Fibroblast of the aortic adventitia (primary cell): ENCODE measurements around the gene STMP1. TPM values are rescaled to one million over a fixed set of nuclear protein-coding genes. Genes with fewer than 3 reads are reported as not detected.

Source experiments
- DNase-seq: peaks from one replicate; pipeline ENCODE4 v3.0.0-alpha.2; 2010; ENCODE audit warnings: low read depth
- H3K4me3 ChIP-seq: 2 replicates; pipeline ENCODE4 v1.5.1; 2011; ENCODE audit warnings: low read depth, mild to moderate bottlenecking, control low read depth, low read length, moderate library complexity
- small RNA-seq: library from RNA; depleted of rRNA; stranded (forward); fragments of <200 nt; gene quantifications from one replicate; pipeline ENCODE3, GENCODE V24; 2012
- total RNA-seq: library from RNA; depleted of rRNA; stranded (reverse); fragments of >200 nt; gene quantifications from 2 replicates; pipeline ENCODE4 v1.2.3, GENCODE V29; 2012; ENCODE audit warnings: low replicate concordance
- TF ChIP-seq, protein P1 (sequence below): IDR thresholded peaks from 2 replicates; pipeline ENCODE4 v1.5.1; 2011; ENCODE audit warnings: mild to moderate bottlenecking, low read length, control low read depth, inconsistent platforms; ENCODE audit not compliant: insufficient read depth

STMP1 gene
- total RNA-seq, 1 donor: 29.8 TPM

GRCh38 chr7:135717693-135718092 is 55.4 kb downstream of the STMP1 start:
- no peak for DNase-seq
- TF ChIP-seq, protein P1, sequence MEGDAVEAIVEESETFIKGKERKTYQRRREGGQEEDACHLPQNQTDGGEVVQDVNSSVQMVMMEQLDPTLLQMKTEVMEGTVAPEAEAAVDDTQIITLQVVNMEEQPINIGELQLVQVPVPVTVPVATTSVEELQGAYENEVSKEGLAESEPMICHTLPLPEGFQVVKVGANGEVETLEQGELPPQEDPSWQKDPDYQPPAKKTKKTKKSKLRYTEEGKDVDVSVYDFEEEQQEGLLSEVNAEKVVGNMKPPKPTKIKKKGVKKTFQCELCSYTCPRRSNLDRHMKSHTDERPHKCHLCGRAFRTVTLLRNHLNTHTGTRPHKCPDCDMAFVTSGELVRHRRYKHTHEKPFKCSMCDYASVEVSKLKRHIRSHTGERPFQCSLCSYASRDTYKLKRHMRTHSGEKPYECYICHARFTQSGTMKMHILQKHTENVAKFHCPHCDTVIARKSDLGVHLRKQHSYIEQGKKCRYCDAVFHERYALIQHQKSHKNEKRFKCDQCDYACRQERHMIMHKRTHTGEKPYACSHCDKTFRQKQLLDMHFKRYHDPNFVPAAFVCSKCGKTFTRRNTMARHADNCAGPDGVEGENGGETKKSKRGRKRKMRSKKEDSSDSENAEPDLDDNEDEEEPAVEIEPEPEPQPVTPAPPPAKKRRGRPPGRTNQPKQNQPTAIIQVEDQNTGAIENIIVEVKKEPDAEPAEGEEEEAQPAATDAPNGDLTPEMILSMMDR: no peak

GRCh38 chr7:135718219-135718618 is 55.9 kb downstream of the STMP1 start:
- TF ChIP-seq, protein P1: no peak
- H3K4me3 ChIP-seq: no peak overlapping the region
- no peak for DNase-seq

More at GRCh38 chr7:135717693-135718092, 55.4 kb downstream of the STMP1 start:
- H3K4me3 ChIP-seq: no peak overlapping the region

- TF ChIP-seq, protein P1: no peak
- DNase-seq: no peak
- H3K4me3 ChIP-seq: no peak overlapping the region
Measured at GRCh38 chr7:135718794-135719437, 56.6 kb downstream of the STMP1 start.

- TF ChIP-seq, protein P1: no peak
Measured at GRCh38 chr7:135719688-135720087, 57.4 kb downstream of the STMP1 start.

GRCh38 chr7:135721198-135721820 is 59.0 kb downstream of the STMP1 start:
- TF ChIP-seq, protein P1: no peak
- no peak for DNase-seq
- H3K4me3 ChIP-seq: no peak overlapping the region

More at GRCh38 chr7:135719688-135720087, 57.4 kb downstream of the STMP1 start:
- no peak for DNase-seq
- H3K4me3 ChIP-seq: no peak overlapping the region

DNA sequence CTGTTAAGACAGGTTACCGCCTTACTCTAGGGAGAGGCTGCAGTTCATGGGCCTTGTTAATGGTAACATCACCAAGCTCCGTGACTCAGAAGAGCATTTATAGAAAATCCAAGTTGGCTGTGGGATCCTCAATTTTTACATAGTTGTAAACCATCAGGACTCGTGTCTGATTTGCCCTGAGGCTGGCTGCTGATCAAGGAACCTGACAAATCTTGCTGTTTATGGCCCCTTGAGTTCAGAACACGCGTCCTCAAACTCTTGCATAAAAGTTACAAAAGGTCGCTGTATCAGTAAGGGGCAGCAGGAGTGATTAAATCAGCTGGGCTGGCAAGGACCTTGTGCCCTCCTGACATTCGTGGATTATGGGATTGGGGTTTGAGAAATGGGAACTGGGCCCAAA is 61.1 kb downstream of the STMP1 start:
- no peak for DNase-seq
- TF ChIP-seq, protein P1: no peak

More for the DNA sequence above, 61.1 kb downstream of the STMP1 start:
- H3K4me3 ChIP-seq: no peak overlapping the region

Small RNA genes within 50 kb of the gene (small RNA-seq; reads per million reads assigned to genes)
- not detected for gene RNU6-1154P

Other genes with a start within 250 kb of the STMP1 start
- 7.1 and 21.1 TPM in 2 replicates for gene CNOT4, start 152.4 kb upstream of the STMP1 start, total RNA-seq
- gene NUP205, start 104.6 kb upstream of the STMP1 start, total RNA-seq: 77.5 and 78.4 TPM in 2 replicates
- gene SLC13A4, start 65.7 kb downstream of the STMP1 start, total RNA-seq: 0.99 and 3.3 TPM in 2 replicates
- gene FAM180A, start 86.3 kb downstream of the STMP1 start, total RNA-seq: 2.5 and 71.0 TPM in 2 replicates